ENCODE results near the gene ARHGAP8.
"Not testable (repeated sequence)": the region's sequence is repeated elsewhere in the genome, so short reads cannot be mapped to it uniquely, and the experiment has no call there.

Gene ARHGAP8

GRCh38 chr22:44891791-44892190 is 139.4 kb downstream of the ARHGAP8 start:
- DNase-seq: no peak

DNA sequence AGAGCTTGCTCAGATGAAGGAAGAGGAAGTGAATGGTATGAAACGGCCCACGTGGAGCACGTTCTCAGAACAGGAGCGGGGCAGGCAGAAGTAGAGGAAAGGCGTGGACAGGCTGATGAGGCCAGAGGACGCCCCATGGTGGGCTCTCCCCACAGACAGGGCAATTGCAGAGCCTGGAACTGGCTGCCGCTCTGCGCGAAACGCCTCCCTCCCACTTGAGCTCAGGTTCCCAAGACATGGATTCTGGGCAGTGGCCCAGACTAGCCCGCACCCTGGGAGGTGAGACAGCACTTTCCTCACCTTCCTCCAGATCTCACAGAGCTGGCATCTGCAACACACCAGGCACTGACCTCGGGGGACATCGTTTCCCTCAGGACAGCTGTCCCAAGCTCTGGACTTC is 139.9 kb downstream of the ARHGAP8 start:
- DNase-seq: no peak

GRCh38 chr22:44892803-44893730 is 140.7 kb downstream of the ARHGAP8 start:
- DNase-seq: no peak

DNA sequence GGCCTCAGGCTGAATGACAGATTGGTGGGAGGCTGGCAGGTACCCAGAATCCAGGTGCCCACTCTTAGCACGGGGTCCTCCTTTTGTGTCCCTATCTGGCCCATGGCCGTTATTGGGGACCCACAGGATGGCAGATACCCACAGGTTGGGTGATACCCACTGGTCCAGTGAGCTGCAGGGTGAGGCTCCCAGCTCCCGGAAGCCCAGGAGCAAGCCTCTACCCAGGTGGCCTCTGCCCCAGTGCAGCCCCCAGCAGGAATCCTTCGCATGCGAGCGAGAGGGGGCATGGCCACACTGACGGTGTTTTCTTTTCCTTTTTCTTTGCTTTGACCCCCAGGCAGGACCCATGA is 141.3 kb downstream of the ARHGAP8 start:
- no peak for DNase-seq

DNA sequence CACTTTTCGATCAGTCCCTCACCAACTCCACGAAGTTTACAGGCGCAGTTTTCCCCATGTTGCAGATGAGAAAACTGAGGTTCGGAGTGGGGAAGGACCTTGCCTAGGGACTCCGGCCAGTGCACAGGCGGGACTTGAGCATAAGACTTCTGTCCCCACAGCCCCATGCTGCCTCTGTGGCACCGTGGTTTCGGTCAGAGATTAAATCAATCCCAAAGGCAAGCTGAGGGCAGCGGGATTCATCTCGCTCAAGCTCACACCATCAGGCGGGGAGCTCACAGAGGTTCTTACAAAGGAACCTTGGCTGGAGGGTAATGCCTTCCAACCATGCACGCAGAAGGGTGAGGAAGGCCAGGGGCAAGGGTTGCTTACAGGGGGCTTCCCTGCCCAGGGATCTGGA is 141.9 kb downstream of the ARHGAP8 start:
- no peak for DNase-seq

- DNase-seq: no peak
Observed at GRCh38 chr22:44894782-44895181, 142.4 kb downstream of the ARHGAP8 start.

- no peak for DNase-seq
Observed at GRCh38 chr22:44895296-44896055, 143.1 kb downstream of the ARHGAP8 start.

- no peak for DNase-seq
Observed at GRCh38 chr22:44898236-44898635, 145.9 kb downstream of the ARHGAP8 start.

DNA sequence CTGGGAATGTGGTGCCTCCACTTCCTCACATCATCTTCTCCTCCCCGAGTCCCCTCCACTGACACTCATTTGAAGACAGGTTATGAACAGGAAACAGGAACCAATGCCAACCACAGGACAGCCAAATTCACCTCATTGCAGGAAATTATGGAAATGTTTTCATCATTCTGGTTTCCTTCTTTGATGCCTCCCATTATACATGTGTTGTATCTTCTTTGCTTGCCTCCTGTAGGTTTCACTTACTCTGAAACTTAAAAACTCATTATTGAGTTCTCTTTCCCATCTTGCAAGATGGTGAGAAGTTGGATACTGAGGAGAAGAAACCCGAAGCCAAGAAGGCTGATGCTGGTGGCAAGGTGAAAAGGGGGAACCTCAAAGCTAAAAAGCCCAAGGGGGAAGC is 148.9 kb downstream of the ARHGAP8 start:
- no peak for DNase-seq

GRCh38 chr22:44903164-44903563 is 150.8 kb downstream of the ARHGAP8 start:
- not testable (repeated sequence) for DNase-seq

DNA sequence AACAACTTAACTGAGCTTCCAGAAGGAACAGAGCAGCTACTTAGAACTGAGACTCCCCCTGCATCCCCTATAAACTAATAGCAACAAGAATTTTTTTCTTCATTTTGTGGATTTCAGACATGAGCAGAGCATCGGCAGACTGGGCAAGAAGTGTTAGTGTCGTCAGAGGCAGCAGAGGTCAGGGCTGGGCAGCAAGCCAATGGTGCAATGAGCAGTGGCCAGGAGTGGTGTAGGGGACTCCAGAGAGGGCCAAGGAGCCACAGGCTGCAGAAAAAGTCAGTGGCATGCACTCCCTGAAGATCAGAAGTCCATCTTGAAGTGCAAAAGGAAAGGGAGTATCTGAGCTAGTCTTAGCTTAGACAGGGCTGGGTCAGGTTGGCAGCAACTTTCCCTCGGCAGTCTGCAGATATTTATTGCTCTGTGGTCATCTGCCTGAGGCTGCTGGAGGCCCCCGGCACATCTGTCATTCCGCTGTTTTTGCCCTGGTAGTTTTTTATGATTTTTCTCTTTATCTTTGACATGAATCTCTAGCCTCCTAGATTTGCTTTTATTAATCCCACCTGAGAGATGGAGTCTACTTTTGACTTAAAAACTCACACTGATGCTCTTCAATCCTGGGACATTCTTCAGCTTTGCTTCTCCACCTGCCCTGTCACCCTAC is 152.2 kb downstream of the ARHGAP8 start:
- DNase-seq: not testable (repeated sequence)

DNA sequence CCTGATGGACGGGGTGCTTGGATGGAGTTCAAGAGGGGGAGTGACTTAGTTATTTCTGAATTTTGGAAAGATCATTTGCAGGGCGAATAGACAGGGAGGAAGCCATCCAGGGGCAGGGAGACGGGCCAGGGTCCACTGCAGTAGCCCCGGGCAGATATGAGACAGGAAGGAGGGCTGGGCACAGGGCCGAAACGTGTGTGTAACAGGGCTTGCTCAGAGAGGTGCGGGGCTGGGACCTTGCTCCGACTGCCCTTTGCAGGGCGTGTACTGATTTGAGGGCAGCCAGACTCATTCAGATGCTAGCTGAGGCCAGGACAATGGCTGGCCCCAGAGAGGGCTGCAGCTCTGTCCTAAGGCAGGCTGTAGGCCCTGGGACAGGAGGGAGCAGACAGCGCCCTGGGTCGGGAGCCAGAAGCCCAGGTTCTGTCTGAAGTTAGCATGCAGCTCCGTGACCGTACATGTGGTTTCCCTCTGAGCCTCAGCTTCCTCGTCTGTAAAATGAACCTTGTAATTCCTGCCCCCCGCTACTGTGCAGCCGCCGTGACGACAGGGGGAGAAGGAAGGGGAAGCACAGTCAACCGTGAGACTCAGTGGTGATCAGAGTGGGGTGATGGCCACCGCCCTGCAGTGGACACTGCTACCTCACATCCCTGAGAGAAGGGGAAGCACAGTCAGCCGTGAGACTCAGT is 154.0 kb downstream of the ARHGAP8 start:
- DNase-seq: no peak

DNA sequence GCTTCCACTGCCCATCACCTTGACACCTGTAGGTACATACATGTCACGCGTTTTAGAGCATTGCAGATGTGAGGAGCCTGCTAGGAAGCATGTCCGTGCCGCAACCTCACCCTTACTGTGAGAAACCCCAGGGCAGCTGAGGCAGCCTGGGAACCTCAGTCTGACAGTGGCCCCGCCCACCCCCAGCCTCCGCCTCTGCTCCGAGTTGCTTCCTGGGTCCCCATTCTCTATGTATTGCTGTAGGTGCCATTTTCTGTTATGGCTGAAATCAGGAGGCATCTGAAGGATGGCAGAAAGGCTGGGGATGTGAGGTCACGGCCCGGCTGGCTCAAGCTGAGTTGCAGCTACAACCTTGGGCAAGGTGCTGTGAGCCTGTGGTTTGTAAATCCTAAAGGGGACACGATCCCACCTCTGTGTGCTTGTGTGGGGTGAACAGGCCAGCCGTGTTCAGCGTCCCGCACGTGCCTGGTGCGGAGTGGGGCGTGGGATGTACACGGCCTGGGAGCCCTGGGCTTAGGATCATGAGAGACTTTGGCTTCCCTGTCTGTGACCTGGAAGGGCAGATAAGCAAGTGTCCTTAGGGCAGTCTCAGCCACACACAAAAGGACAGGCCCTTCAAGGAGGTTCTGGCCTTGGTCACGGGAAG is 154.7 kb downstream of the ARHGAP8 start:
- DNase-seq: no peak

DNA sequence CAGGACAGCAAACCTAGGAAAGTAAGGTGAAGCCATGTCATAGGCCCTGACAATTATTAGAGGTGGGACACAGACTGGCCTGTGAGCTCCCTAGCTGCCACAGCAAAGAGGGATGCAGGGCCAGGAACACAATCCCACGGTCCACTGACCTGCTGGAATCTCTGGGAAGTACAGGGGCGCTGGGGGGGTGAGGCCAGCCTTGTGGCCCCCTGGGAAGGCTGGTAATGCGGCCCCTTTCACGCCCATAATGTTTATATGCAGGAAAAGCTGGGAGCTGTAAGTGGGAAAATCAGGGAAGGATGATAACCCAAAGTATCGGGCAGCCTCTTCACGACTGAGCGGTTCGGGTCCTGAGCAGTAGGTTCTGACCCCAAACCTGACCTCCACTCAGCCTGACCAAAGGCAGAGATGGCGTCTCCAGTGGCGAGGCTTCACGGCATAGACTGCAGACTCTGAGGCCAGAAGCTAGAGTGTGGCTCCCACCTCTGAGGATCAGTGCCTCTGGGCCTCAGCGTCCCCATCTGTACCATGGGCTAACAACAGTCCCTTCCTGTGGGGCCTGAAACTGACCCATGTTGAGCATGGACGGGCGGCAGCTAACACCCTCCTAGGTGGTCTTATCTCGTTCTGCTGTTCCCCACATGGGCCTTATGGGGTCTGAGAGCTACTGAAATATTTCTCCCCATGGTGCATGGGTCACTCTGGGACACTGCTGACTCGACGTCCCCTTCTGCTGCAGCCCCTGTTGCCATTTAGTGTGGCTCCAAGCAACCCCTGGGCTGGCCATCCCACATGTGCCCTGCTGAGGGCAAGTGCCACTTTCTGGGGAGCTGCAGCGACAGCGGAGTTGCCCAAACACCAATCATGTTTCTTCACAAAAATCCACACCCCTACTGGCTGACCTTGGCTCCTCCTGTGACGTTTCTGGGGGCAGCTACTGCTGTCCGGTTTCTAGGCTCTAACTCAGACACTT is 155.7 kb downstream of the ARHGAP8 start:
- no peak for DNase-seq

DNA sequence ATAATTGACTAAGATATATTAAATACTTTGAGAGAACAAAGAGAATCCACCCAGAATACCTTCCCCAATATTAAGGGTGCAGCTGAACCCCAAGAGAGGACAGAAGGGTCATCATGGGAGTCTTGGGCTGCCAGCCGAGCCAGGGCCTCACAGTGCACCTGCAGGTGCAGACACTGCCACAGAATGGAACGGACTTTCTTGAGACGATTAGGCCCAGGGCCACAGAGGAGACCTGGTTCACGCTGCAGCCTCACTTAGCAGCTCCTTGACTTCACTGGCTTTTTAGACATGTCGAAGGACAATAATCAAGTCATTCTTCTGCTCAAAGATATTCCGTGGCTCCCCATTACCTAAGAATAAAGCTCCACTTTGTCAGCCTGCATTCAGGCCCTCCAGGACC is 156.9 kb downstream of the ARHGAP8 start:
- DNase-seq: no peak
